ENCODE measurements around the gene TRRAP. TPM values are rescaled to one million over a fixed set of nuclear protein-coding genes. Genes with fewer than 3 reads are reported as not detected.

TRRAP gene
- total RNA-seq, 4 donors from 2014 or later = 15.2 to 18.8 (median 17.0) TPM

DNA sequence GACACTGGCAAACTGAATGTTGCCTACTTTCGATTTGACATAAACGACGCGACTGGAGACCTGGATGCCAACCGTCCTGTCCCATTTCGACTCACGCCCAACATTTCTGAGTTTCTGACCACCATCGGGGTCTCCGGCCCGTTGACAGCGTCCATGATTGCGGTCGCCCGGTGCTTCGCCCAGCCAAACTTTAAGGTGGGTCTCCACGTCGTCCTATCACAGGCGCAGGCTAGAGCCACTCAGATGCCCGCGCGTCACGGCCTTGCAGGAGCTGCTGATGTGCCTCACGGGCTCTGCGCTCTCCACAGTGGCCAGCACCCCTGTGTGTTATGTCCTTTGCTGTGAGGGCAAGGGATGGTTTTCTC is 133.0 kb downstream of the TRRAP start:
- Histone ChIP-seq H3K4me1 (no peaks in the 10 kb centered on the region), H3K36me3 (peaks cover 0 to 95% of the 10 kb centered on the region in 2 donors), H3K9me3 (no peaks in the 10 kb centered on the region), H3K27ac (no peak overlapping the region), H3K4me3 (no peak overlapping the region), H3K27me3 (no peaks in the 10 kb centered on the region)
- DNase-seq (no peak), ATAC-seq (no peak)
- TF ChIP-seq POLR2A (IDR thresholded peaks at IDR 0.05) = no peak
- TF ChIP-seq, protein P1, sequence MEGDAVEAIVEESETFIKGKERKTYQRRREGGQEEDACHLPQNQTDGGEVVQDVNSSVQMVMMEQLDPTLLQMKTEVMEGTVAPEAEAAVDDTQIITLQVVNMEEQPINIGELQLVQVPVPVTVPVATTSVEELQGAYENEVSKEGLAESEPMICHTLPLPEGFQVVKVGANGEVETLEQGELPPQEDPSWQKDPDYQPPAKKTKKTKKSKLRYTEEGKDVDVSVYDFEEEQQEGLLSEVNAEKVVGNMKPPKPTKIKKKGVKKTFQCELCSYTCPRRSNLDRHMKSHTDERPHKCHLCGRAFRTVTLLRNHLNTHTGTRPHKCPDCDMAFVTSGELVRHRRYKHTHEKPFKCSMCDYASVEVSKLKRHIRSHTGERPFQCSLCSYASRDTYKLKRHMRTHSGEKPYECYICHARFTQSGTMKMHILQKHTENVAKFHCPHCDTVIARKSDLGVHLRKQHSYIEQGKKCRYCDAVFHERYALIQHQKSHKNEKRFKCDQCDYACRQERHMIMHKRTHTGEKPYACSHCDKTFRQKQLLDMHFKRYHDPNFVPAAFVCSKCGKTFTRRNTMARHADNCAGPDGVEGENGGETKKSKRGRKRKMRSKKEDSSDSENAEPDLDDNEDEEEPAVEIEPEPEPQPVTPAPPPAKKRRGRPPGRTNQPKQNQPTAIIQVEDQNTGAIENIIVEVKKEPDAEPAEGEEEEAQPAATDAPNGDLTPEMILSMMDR (IDR thresholded peaks at IDR 0.05 in 4 of 5, conservative IDR thresholded peaks at IDR 0.05 in 1 of 5) = no peak
- intact Hi-C loops (cut with DNase I; ENCODE audit: low total_unique reads) = no loop called here
- in situ Hi-C loops (cut with MboI; ENCODE audit: low sequenced_read_pairs in 4 of 4) = no loop called here

DNA sequence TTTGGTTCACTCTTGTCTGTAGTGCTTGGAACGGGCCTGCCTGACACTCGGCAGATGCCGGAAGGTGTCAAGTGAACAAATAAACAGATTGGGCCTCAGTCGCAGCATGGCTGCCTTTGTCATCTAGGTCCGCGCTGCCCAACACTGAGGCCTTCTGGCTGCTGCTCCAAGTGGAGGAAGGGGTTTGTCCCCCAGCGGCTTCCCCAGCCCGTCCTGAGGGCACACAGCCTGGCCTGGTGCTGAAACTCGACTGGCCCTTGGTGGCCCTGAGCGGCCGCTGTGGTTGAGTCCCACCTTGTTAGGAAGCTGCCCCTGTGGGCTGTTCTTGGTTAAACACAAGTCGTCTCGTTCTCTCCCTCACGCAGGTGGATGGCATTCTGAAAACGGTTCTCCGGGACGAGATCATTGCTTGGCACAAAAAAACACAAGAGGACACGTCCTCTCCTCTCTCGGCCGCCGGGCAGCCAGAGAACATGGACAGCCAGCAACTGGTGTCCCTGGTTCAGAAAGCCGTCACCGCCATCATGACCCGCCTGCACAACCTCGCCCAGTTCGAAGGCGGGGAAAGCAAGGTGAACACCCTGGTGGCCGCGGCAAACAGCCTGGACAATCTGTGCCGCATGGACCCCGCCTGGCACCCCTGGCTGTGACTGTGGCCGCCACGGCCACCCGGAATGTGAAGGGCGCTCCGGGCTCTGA is 133.5 kb downstream of the TRRAP start:
- no peaks in the 10 kb centered on the region for H3K4me1 ChIP-seq
- intact Hi-C loops (cut with DNase I; ENCODE audit: low total_unique reads) = no loop called here
- no peak for ATAC-seq
- no peaks in the 10 kb centered on the region for H3K27me3 ChIP-seq
- H3K4me3 ChIP-seq = no peak overlapping the region
- DNase-seq = peak in 1 of 2 donors; percentile 11
- in situ Hi-C loops (cut with MboI; ENCODE audit: low sequenced_read_pairs in 4 of 4) = no loop called here
- no peaks in the 10 kb centered on the region for H3K9me3 ChIP-seq
- H3K27ac ChIP-seq = no peak overlapping the region
- H3K36me3 ChIP-seq = peaks cover 0 to 90% of the 10 kb centered on the region in 2 donors
- TF ChIP-seq, protein P1 (IDR thresholded peaks at IDR 0.05 in 4 of 5, conservative IDR thresholded peaks at IDR 0.05 in 1 of 5) = no peak
- TF ChIP-seq POLR2A (IDR thresholded peaks at IDR 0.05) = no peak

DNA sequence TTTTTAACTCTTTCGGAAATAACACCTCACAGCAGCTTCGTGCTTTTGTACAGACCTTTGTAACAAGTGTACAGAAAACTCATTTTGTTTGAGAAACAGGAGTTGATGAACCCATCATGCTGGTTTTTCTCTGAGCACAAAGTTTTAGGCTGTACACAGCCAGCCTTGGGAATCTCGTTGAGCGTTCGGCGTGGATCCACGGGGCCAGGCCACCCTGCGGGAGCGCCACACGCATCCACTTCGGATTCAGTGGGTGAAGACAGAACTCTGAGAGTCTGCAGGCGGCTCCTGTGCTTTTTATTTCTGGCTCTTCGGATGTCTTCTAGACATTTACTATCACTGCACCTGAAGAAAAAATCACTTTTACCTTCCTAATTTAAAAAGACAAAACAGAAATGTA is 134.4 kb downstream of the TRRAP start:
- intact Hi-C loops (cut with DNase I; ENCODE audit: low total_unique reads) (no loop called here), in situ Hi-C loops (cut with MboI; ENCODE audit: low sequenced_read_pairs in 4 of 4) (no loop called here)
- Histone ChIP-seq H3K27me3 (no peaks in the 10 kb centered on the region), H3K9me3 (no peaks in the 10 kb centered on the region), H3K27ac (no peak overlapping the region), H3K4me3 (no peak overlapping the region), H3K36me3 (peaks cover 0 to 83% of the 10 kb centered on the region in 2 donors), H3K4me1 (no peaks in the 10 kb centered on the region)
- no peak for ATAC-seq
- TF ChIP-seq POLR2A (IDR thresholded peaks at IDR 0.05) = no peak
- TF ChIP-seq, protein P1 (IDR thresholded peaks at IDR 0.05 in 4 of 5, conservative IDR thresholded peaks at IDR 0.05 in 1 of 5) = no peak
- peak in 1 of 2 donors; percentile 2 for DNase-seq

DNA sequence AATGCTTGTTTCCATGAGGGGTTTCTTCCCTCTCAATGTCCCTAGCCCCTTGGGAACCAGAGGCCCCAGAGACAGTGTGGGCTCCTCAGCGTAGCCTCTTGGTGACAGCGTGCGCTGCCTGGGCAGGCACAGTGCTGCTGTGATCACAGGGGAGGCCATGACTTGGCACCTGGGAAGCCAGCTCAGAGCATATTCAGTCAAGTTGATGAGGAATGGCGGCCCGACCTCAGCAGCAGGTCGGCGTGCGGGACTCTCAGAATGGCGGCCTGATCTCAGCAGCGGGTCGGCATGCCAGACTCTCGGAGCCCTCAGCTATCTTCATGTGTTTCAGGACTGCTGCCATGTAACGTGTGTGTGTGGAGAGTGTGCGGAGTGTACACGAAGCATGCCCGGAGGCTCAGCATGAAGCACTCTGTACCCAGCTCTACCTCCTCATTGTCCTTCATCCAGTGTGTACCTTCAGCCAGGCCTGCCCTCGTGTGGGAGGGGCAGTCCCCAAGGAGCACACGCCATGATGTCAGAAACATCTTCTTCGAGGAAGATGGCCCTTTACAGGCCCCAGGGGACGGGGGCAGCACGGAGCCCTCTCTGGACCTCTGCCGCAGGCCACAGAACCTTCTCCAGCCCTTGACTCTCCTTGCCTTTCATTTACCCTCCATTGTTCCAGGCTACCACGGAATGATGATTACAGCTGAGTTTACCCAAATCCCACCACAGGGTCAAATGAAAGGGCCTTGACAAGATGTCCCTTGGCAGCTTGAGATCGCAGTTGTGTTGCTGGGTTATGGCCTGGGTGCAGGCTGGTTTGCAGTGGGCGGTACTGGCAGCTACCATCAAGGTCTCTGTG is 135.2 kb downstream of the TRRAP start:
- H3K27me3 ChIP-seq = no peaks in the 10 kb centered on the region

More for the DNA sequence above, 135.2 kb downstream of the TRRAP start:
- intact Hi-C loops (cut with DNase I; ENCODE audit: low total_unique reads) (no loop called here), in situ Hi-C loops (cut with MboI; ENCODE audit: low sequenced_read_pairs in 4 of 4) (no loop called here)
- Histone ChIP-seq H3K4me1 (no peaks in the 10 kb centered on the region), H3K9me3 (no peaks in the 10 kb centered on the region), H3K36me3 (peaks cover 0 to 75% of the 10 kb centered on the region in 2 donors), H3K27ac (no peak overlapping the region), H3K4me3 (no peak overlapping the region)
- TF ChIP-seq, protein P1 (IDR thresholded peaks at IDR 0.05 in 4 of 5, conservative IDR thresholded peaks at IDR 0.05 in 1 of 5) = no peak
- TF ChIP-seq POLR2A (IDR thresholded peaks at IDR 0.05) = no peak
- DNase-seq (peak in 1 of 2 donors; percentile 12), ATAC-seq (no peak)
